Kidney (tissue), 14 donors: ENCODE results near the gene ARG1. TPM values are rescaled to one million over a fixed set of nuclear protein-coding genes. Genes with fewer than 3 reads are reported as not detected.

Experiments
- DNase-seq, 5 donors: peaks; one replicate each; pipeline ENCODE4 v3.0.0-alpha.2; 2013 to 2020
- FAIRE-seq: peaks from 2 replicates; lab custom pipeline; 2012; peaks lifted over from hg19 to GRCh38; lab: Jason Lieb, UNC
- H3K27ac ChIP-seq, 2 donors: one replicate each; pipeline ENCODE4 v1.7.0; 2013; ENCODE audit warnings: low read depth in 2 of 2, low read length in 2 of 2, inconsistent platforms in 1 of 2
- H3K27me3 ChIP-seq: one replicate; pipeline ENCODE4 v1.7.1; 2013; ENCODE audit warnings: low read length, inconsistent platforms; ENCODE audit not compliant: control insufficient read depth, insufficient read depth
- H3K36me3 ChIP-seq, 3 donors: one replicate each; pipeline versions ENCODE4 v1.7.0 to v1.7.1; 2013; ENCODE audit warnings: low read length in 3 of 3, control low read depth in 1 of 3, inconsistent platforms in 1 of 3; ENCODE audit not compliant: insufficient read depth in 3 of 3, control insufficient read depth in 2 of 3
- H3K4me1 ChIP-seq, 3 donors: one replicate each; pipeline versions ENCODE4 v1.7.0 to v1.7.1; 2013; ENCODE audit warnings: low read length in 3 of 3, inconsistent platforms in 1 of 3, low read depth in 1 of 3; ENCODE audit not compliant: control insufficient read depth in 2 of 3, insufficient read depth in 2 of 3
- H3K4me3 ChIP-seq, 3 donors: one replicate each; pipeline versions ENCODE4 v1.7.0 to v1.8.1; 2013; ENCODE audit warnings: low read length in 3 of 3, control low read depth in 1 of 3, inconsistent platforms in 1 of 3
- H3K9ac ChIP-seq, 3 donors: one replicate each; pipeline versions ENCODE4 v1.7.0 to v1.7.1; 2013; ENCODE audit warnings: low read length in 3 of 3, control low read depth in 1 of 3, inconsistent platforms in 1 of 3
- H3K9me3 ChIP-seq, 3 donors: one replicate each; pipeline versions ENCODE4 v1.7.0 to v1.7.1; 2013; ENCODE audit warnings: low read length in 3 of 3, control low read depth in 1 of 3, inconsistent platforms in 1 of 3; ENCODE audit not compliant: control insufficient read depth in 2 of 3, insufficient read depth in 1 of 3
- intact Hi-C: fragments of 100-400 bp; cut with DNase I; formaldehyde crosslinking; loops from one replicate; pipeline ENCODE4 v1.11.1; 2022
- polyA plus RNA-seq: library from polyadenylated mRNA; stranded (reverse); fragments of 350-450 nt; fragmentation: Illumina TruSeq; extraction: RNeasy Lipid Tissue Mini Kit (QIAGEN cat#74804); gene quantifications from one replicate; pipeline ENCODE4 v1.2.3, GENCODE V29; 2014; ENCODE audit warnings: low read depth, low replicate concordance; ENCODE audit not compliant: insufficient read depth
- total RNA-seq: library from RNA; stranded (reverse); fragmentation: NEBNext Ultra II Directional; extraction: Animal tissue kit (Norgen Biotek cat#: 25700); gene quantifications from one replicate; pipeline ENCODE4 v1.2.1, GENCODE V29; 2021
- TF ChIP-seq, protein P1 (sequence below): IDR thresholded peaks from 3 replicates; pipeline ENCODE4 v1.5.1; 2012; ENCODE audit warnings: mild to moderate bottlenecking, moderate library complexity, borderline replicate concordance; ENCODE audit not compliant: insufficient read depth; ENCODE audit errors: extremely low read depth
- donor health status: control.
- donor health status: control.
- donor health status: control.
- donor health status: control.
- donor health status: control.
- donor health status: DM: yes; HTN: yes; CAD: no.
- donor health status: Normal renal cell carcinoma (clear cell type).

The ARG1 gene
- total and polyA plus RNA-seq, 2 donors from 2014 or later, result not detected

DNA sequence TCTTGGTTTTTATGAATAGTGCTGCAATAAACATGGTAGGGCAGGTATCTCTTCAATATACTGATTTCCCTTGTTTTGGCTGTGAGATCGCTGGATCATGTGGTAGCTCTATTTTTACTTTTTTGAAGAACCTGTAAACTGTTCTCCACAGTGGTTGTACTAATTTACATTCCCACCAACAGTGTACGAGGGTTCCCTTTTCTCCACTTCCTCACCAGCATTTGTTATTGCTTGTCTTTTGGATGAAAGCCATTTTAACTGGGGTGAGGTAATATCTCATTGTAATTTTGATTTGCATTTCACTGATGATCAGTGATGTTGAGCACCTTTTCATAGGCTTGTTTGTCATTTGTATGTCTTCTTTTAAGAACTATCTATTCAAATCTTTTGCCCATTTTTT is 8.0 kb upstream of the ARG1 start:
- Histone ChIP-seq H3K9me3 (no peaks in the 10 kb centered on the region), H3K27me3 (no peaks in the 10 kb centered on the region), H3K9ac (no peak overlapping the region), H3K27ac (no peak overlapping the region), H3K4me3 (no peak overlapping the region), H3K4me1 (no peaks in the 10 kb centered on the region), H3K36me3 (no peaks in the 10 kb centered on the region)
- FAIRE-seq (no peak), DNase-seq (no peak)
- intact Hi-C loops, result no loop called here
- TF ChIP-seq, protein P1, sequence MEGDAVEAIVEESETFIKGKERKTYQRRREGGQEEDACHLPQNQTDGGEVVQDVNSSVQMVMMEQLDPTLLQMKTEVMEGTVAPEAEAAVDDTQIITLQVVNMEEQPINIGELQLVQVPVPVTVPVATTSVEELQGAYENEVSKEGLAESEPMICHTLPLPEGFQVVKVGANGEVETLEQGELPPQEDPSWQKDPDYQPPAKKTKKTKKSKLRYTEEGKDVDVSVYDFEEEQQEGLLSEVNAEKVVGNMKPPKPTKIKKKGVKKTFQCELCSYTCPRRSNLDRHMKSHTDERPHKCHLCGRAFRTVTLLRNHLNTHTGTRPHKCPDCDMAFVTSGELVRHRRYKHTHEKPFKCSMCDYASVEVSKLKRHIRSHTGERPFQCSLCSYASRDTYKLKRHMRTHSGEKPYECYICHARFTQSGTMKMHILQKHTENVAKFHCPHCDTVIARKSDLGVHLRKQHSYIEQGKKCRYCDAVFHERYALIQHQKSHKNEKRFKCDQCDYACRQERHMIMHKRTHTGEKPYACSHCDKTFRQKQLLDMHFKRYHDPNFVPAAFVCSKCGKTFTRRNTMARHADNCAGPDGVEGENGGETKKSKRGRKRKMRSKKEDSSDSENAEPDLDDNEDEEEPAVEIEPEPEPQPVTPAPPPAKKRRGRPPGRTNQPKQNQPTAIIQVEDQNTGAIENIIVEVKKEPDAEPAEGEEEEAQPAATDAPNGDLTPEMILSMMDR, result no peak

- TF ChIP-seq, protein P1, result no peak
- Histone ChIP-seq H3K9me3 (no peaks in the 10 kb centered on the region), H3K4me1 (no peaks in the 10 kb centered on the region), H3K27ac (no peak overlapping the region), H3K9ac (no peak overlapping the region), H3K4me3 (no peak overlapping the region), H3K27me3 (no peaks in the 10 kb centered on the region), H3K36me3 (no peaks in the 10 kb centered on the region)
- DNase-seq (no peak), FAIRE-seq (no peak)
- intact Hi-C loops, result no loop called here
Observed at GRCh38 chr6:131568726-131569125, 4.3 kb upstream of the ARG1 start.

- H3K9ac ChIP-seq, result no peak overlapping the region
- FAIRE-seq (no peak), DNase-seq (peak in 2 of 5 donors; percentile 8 to 38)
- no peak overlapping the region for H3K4me3 ChIP-seq
- intact Hi-C loops, result no loop called here
- TF ChIP-seq, protein P1, result no peak
- no peak overlapping the region for H3K27ac ChIP-seq
- H3K4me1 ChIP-seq, result no peaks in the 10 kb centered on the region
- H3K36me3 ChIP-seq, result peaks cover 0 to 4% (median 0%) of the 10 kb centered on the region in 3 donors
- H3K27me3 ChIP-seq, result no peaks in the 10 kb centered on the region
- no peaks in the 10 kb centered on the region for H3K9me3 ChIP-seq
Observed at GRCh38 chr6:131574133-131574532, 1.1 kb downstream of the ARG1 start.

- Histone ChIP-seq H3K9ac (no peak overlapping the region), H3K4me3 (no peak overlapping the region), H3K27ac (no peak overlapping the region), H3K27me3 (no peaks in the 10 kb centered on the region), H3K36me3 (peaks cover 0 to 4% (median under 1%) of the 10 kb centered on the region in 3 donors), H3K9me3 (no peaks in the 10 kb centered on the region), H3K4me1 (no peaks in the 10 kb centered on the region)
- FAIRE-seq (no peak), DNase-seq (no peak)
- intact Hi-C loops, result no loop called here
- TF ChIP-seq, protein P1, result no peak
Observed at GRCh38 chr6:131574686-131575085, 1.7 kb downstream of the ARG1 start.
